Neural cell (in vitro differentiated cells): ENCODE measurements around the gene RNU6-1. TPM values are rescaled to one million over a fixed set of nuclear protein-coding genes. Genes with fewer than 3 reads are reported as not detected.

Experiments used
- H2AFZ ChIP-seq: fragments of 200-600, 300-800 bp; sonication (generic), shearing (Covaris generic); 2 replicates; pipeline ENCODE4 v1.6.0; 2014; ENCODE audit warnings: low read depth, mild to moderate bottlenecking, antibody characterized with exemption, low read length, moderate library complexity
- H3F3A ChIP-seq: fragments of 200-600 bp; shearing (Covaris generic); 2 replicates; pipeline ENCODE4 v1.6.1; 2016; ENCODE audit warnings: mild to moderate bottlenecking, moderate library complexity, mixed read lengths, antibody characterized with exemption, low read length; ENCODE audit not compliant: insufficient read depth, poor library complexity, severe bottlenecking
- H3K27ac ChIP-seq: fragments of 200-600, 300-800 bp; sonication (generic), shearing (Covaris generic); 2 replicates; pipeline ENCODE4 v1.5.1; 2014; ENCODE audit warnings: mild to moderate bottlenecking, low read length, moderate library complexity
- H3K27me3 ChIP-seq: fragments of 300-800, 200-600 bp; sonication (generic), shearing (Covaris generic); 2 replicates; pipeline ENCODE4 v1.6.0; 2014; ENCODE audit warnings: mild to moderate bottlenecking, low read depth, low read length, moderate library complexity; ENCODE audit not compliant: insufficient read depth
- H3K36me3 ChIP-seq: fragments of 300-800, 200-600 bp; sonication (generic), shearing (Covaris generic); 2 replicates; pipeline ENCODE4 v1.5.1; 2014; ENCODE audit warnings: mild to moderate bottlenecking, antibody characterized with exemption, low read length, moderate library complexity; ENCODE audit not compliant: insufficient read depth
- H3K4me2 ChIP-seq: fragments of 300-800, 200-600 bp; sonication (generic), shearing (Covaris generic); 2 replicates; pipeline ENCODE4 v1.6.0; 2014; ENCODE audit warnings: mild to moderate bottlenecking, low read length
- H3K4me3 ChIP-seq: fragments of 300-800, 200-600 bp; sonication (generic), shearing (Covaris generic); 2 replicates; pipeline ENCODE4 v1.5.1; 2014; ENCODE audit warnings: mild to moderate bottlenecking, low read length, moderate library complexity
- H3K79me2 ChIP-seq: fragments of 200-600 bp; shearing (Covaris generic); replicated peaks from 2 replicates; pipeline ENCODE4 v1.6.0; 2014; ENCODE audit warnings: mild to moderate bottlenecking, low read length, moderate library complexity; ENCODE audit not compliant: insufficient read depth
- H3K9ac ChIP-seq: fragments of 300-800, 200-600 bp; sonication (generic), shearing (Covaris generic); 2 replicates; pipeline ENCODE4 v1.6.1; 2016; ENCODE audit warnings: mild to moderate bottlenecking, low read length, mixed read lengths
- H3K9me2 ChIP-seq: fragments of 200-600 bp; shearing (Covaris generic); 2 replicates; pipeline ENCODE4 v1.6.1; 2016; ENCODE audit warnings: mild to moderate bottlenecking, low read length, mixed read lengths; ENCODE audit not compliant: insufficient read depth
- H3K9me3 ChIP-seq: fragments of 200-600, 300-800 bp; sonication (generic), shearing (Covaris generic); 2 replicates; pipeline ENCODE4 v1.6.1; 2016; ENCODE audit warnings: mild to moderate bottlenecking, mixed run types, low read length, moderate library complexity, mixed read lengths
- H4K20me1 ChIP-seq: fragments of 200-600 bp; shearing (Covaris generic); 2 replicates; pipeline ENCODE4 v1.6.1; 2016; ENCODE audit warnings: mild to moderate bottlenecking, mixed run types; ENCODE audit not compliant: insufficient read depth
- EP300 ChIP-seq: fragments of 450-650 bp; conservative IDR thresholded peaks from 2 replicates; pipeline ENCODE4 v1.6.1; 2014; ENCODE audit warnings: antibody characterized with exemption, mild to moderate bottlenecking, moderate library complexity; ENCODE audit not compliant: poor library complexity, severe bottlenecking
- EZH2 ChIP-seq: fragments of 200-600, 300-800 bp; shearing (Covaris generic), sonication (generic); IDR thresholded peaks from 2 replicates; pipeline ENCODE4 v1.6.1; 2014; ENCODE audit warnings: antibody characterized with exemption, low read length, borderline replicate concordance, mild to moderate bottlenecking; ENCODE audit not compliant: insufficient read depth, poor library complexity, severe bottlenecking
- MXI1 ChIP-seq: fragments of 450-650 bp; conservative IDR thresholded peaks from 2 replicates; pipeline ENCODE4 v1.6.1; 2014; ENCODE audit warnings: antibody characterized with exemption, mild to moderate bottlenecking; ENCODE audit not compliant: poor library complexity, severe bottlenecking
- POLR2AphosphoS5 ChIP-seq: IDR thresholded peaks from 2 replicates; pipeline ENCODE4 v1.6.1; 2012
- RAD21 ChIP-seq: fragments of 450-650 bp; conservative IDR thresholded peaks from 2 replicates; pipeline ENCODE4 v1.6.1; 2014; ENCODE audit warnings: antibody characterized with exemption, mild to moderate bottlenecking, moderate library complexity
- SMC3 ChIP-seq: fragments of 450-650 bp; conservative IDR thresholded peaks from 2 replicates; pipeline ENCODE4 v1.6.1; 2014; ENCODE audit warnings: antibody characterized with exemption, mild to moderate bottlenecking, moderate library complexity; ENCODE audit not compliant: poor library complexity
- TAF1 ChIP-seq: IDR thresholded peaks from 2 replicates; pipeline ENCODE4 v1.6.1; 2012; ENCODE audit warnings: low read depth
- polyA plus RNA-seq: library from polyadenylated mRNA; depleted of rRNA; stranded (reverse); fragments of >200 nt; gene quantifications from 2 replicates; pipeline ENCODE4 v1.2.3, GENCODE V29; 2014
- TF ChIP-seq, protein P1 (sequence below): IDR thresholded peaks from 2 replicates; pipeline ENCODE4 v1.6.1; 2012; ENCODE audit warnings: borderline replicate concordance
- TF ChIP-seq, protein P2 (sequence below): fragments of 450-650 bp; IDR thresholded peaks from 2 replicates; pipeline ENCODE4 v1.5.1; 2014; ENCODE audit warnings: antibody characterized with exemption, mild to moderate bottlenecking, moderate library complexity; ENCODE audit not compliant: poor library complexity, severe bottlenecking

The RNU6-1 gene
- polyA plus RNA-seq, 1 donor from 2014 or later, result not detected

DNA sequence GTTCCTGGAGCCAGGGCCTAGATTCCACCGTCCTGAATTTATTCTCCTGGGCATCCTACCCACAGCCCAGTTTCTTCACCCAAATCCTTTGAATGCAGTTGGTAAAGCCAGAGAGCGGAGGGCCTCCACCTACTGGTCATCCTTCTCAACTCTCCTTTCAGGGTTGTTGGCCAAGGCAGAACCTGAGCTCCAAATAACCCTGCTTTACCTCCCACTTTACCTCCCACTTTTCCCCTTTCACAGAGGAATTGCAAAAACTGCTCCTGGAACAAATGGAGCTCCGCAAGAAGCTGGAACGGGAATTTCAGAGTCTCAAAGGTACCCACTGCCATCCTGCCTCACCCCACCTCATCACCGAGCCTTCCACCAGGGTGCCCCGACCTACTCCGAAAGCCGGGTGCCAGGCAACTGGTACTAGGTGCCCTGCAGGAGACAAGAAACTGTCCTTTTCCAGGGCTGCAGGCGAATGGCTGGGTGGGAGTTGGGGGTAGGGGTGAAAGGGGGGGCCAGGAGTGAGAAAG lies 7.8 kb downstream of the RNU6-1 start:
- no peak overlapping the region for H2AFZ ChIP-seq
- H3K27ac ChIP-seq, result no peak overlapping the region
- H3K9me2 ChIP-seq, result no peaks in the 10 kb centered on the region
- H3K9me3 ChIP-seq, result no peaks in the 10 kb centered on the region
- H3K79me2 ChIP-seq, result no peaks in the 10 kb centered on the region
- peaks cover 99% of the 10 kb centered on the region for H3K27me3 ChIP-seq
- H4K20me1 ChIP-seq, result no peaks in the 10 kb centered on the region
- H3K9ac ChIP-seq, result no peak overlapping the region
- TF ChIP-seq SMC3, result no peak
- no peak for TF ChIP-seq EP300
- TF ChIP-seq RAD21, result no peak
- TF ChIP-seq EZH2, result no peak
- no peak for TF ChIP-seq TAF1
- TF ChIP-seq, protein P1, sequence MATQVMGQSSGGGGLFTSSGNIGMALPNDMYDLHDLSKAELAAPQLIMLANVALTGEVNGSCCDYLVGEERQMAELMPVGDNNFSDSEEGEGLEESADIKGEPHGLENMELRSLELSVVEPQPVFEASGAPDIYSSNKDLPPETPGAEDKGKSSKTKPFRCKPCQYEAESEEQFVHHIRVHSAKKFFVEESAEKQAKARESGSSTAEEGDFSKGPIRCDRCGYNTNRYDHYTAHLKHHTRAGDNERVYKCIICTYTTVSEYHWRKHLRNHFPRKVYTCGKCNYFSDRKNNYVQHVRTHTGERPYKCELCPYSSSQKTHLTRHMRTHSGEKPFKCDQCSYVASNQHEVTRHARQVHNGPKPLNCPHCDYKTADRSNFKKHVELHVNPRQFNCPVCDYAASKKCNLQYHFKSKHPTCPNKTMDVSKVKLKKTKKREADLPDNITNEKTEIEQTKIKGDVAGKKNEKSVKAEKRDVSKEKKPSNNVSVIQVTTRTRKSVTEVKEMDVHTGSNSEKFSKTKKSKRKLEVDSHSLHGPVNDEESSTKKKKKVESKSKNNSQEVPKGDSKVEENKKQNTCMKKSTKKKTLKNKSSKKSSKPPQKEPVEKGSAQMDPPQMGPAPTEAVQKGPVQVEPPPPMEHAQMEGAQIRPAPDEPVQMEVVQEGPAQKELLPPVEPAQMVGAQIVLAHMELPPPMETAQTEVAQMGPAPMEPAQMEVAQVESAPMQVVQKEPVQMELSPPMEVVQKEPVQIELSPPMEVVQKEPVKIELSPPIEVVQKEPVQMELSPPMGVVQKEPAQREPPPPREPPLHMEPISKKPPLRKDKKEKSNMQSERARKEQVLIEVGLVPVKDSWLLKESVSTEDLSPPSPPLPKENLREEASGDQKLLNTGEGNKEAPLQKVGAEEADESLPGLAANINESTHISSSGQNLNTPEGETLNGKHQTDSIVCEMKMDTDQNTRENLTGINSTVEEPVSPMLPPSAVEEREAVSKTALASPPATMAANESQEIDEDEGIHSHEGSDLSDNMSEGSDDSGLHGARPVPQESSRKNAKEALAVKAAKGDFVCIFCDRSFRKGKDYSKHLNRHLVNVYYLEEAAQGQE, result no peak
- TF ChIP-seq, protein P2, sequence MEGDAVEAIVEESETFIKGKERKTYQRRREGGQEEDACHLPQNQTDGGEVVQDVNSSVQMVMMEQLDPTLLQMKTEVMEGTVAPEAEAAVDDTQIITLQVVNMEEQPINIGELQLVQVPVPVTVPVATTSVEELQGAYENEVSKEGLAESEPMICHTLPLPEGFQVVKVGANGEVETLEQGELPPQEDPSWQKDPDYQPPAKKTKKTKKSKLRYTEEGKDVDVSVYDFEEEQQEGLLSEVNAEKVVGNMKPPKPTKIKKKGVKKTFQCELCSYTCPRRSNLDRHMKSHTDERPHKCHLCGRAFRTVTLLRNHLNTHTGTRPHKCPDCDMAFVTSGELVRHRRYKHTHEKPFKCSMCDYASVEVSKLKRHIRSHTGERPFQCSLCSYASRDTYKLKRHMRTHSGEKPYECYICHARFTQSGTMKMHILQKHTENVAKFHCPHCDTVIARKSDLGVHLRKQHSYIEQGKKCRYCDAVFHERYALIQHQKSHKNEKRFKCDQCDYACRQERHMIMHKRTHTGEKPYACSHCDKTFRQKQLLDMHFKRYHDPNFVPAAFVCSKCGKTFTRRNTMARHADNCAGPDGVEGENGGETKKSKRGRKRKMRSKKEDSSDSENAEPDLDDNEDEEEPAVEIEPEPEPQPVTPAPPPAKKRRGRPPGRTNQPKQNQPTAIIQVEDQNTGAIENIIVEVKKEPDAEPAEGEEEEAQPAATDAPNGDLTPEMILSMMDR, result no peak
- TF ChIP-seq POLR2AphosphoS5, result no peak
- no peak for TF ChIP-seq MXI1
- H3F3A ChIP-seq, result no peaks in the 10 kb centered on the region
- H3K4me3 ChIP-seq, result no peak overlapping the region
- no peaks in the 10 kb centered on the region for H3K36me3 ChIP-seq
- H3K4me2 ChIP-seq, result no peak overlapping the region

DNA sequence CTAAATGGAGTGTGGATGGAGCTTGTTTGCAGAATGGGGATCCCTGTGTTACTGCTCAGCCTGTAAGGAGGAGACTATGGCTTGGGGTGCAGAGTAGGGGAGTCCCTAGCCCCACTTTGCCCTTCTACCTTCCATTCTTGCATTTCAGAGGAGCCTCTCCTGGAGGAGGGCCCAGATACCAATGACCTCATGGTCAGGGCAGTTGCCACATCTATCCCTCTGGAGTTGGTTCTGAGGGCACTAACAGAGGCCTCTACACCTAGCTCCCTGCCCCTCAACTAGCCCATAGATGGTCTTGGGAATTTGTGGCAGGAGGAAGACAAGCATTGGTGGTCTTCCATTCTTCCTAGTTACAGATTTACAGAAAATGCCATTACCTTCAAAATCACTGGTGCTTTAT lies 8.5 kb downstream of the RNU6-1 start:
- Histone ChIP-seq H3K36me3 (no peaks in the 10 kb centered on the region), H4K20me1 (no peaks in the 10 kb centered on the region), H3K27me3 (peaks cover 99% of the 10 kb centered on the region), H3K9me2 (no peaks in the 10 kb centered on the region), H3K27ac (no peak overlapping the region), H3K9me3 (no peaks in the 10 kb centered on the region), H2AFZ (no peak overlapping the region), H3F3A (no peaks in the 10 kb centered on the region), H3K4me3 (no peak overlapping the region), H3K4me2 (no peak overlapping the region), H3K79me2 (no peaks in the 10 kb centered on the region), H3K9ac (no peak overlapping the region)
- TF ChIP-seq MXI1 (no peak), EP300 (no peak), TAF1 (no peak), EZH2 (no peak), POLR2AphosphoS5 (no peak), SMC3 (no peak), RAD21 (no peak)
- TF ChIP-seq, protein P1, result no peak
- TF ChIP-seq, protein P2, result no peak
